Cerebellar cortex (tissue), 1 donor: Measurements from ENCODE around the gene TRAF2.
"Not testable (repeated sequence)": the region's sequence is repeated elsewhere in the genome, so short reads cannot be mapped to it uniquely, and the experiment has no call there.

Experiments used
- DNase-seq: peaks from one replicate; pipeline ENCODE4 v3.0.0-alpha.2; 2015; ENCODE audit warnings: low spot score

TRAF2 gene

GRCh38 chr9:136882109-136882946 lies 4.0 kb upstream of the TRAF2 start:
- no peak for DNase-seq

GRCh38 chr9:136882947-136883283 lies 3.4 kb upstream of the TRAF2 start:
- DNase-seq, result not testable (repeated sequence)

- DNase-seq, result not testable (repeated sequence)
Measured at GRCh38 chr9:136883670-136884069, 2.6 kb upstream of the TRAF2 start.

- DNase-seq, result no peak
Measured at GRCh38 chr9:136886610-136887597, 588 bp downstream of the TRAF2 start.

GRCh38 chr9:136888454-136888853 lies 2.1 kb downstream of the TRAF2 start:
- no peak for DNase-seq

GRCh38 chr9:136889858-136890257 lies 3.5 kb downstream of the TRAF2 start:
- no peak for DNase-seq

- DNase-seq, result no peak
Measured at GRCh38 chr9:136890661-136891060, 4.3 kb downstream of the TRAF2 start.

GRCh38 chr9:136896027-136896426 lies 9.7 kb downstream of the TRAF2 start:
- DNase-seq, result no peak

GRCh38 chr9:136898483-136899100 lies 12.3 kb downstream of the TRAF2 start:
- no peak for DNase-seq

- DNase-seq, result peak; percentile 21
Measured at GRCh38 chr9:136899196-136899595, 12.9 kb downstream of the TRAF2 start.

- DNase-seq, result no peak
Measured at GRCh38 chr9:136900556-136900955, 14.2 kb downstream of the TRAF2 start.

GRCh38 chr9:136900988-136901515 lies 14.7 kb downstream of the TRAF2 start:
- DNase-seq, result no peak

GRCh38 chr9:136901516-136902258 lies 15.4 kb downstream of the TRAF2 start:
- no peak for DNase-seq

- no peak for DNase-seq
Measured at GRCh38 chr9:136902259-136902821, 16.0 kb downstream of the TRAF2 start.

GRCh38 chr9:136903041-136903554 lies 16.8 kb downstream of the TRAF2 start:
- DNase-seq, result no peak

- DNase-seq, result no peak
Measured at GRCh38 chr9:136906266-136906665, 19.9 kb downstream of the TRAF2 start.

GRCh38 chr9:136907011-136907914 lies 20.9 kb downstream of the TRAF2 start:
- peak; percentile 50 for DNase-seq

GRCh38 chr9:136910197-136910900 lies 24.0 kb downstream of the TRAF2 start:
- DNase-seq, result no peak

GRCh38 chr9:136910901-136911245 lies 24.6 kb downstream of the TRAF2 start:
- DNase-seq, result no peak
